H9 (cell line): ENCODE data around the gene EIF1AD. TPM values are rescaled to one million over a fixed set of nuclear protein-coding genes. Genes with fewer than 3 reads are reported as not detected.

Source experiments
- DNase-seq: peaks from one replicate; pipeline ENCODE4 v3.0.0-alpha.2; 2017
- H2AFZ ChIP-seq: one replicate; pipeline ENCODE4 v1.6.1; 2013; ENCODE audit warnings: mild to moderate bottlenecking, low read length, control low read depth, moderate library complexity
- H2AK5ac ChIP-seq: 2 replicates; pipeline ENCODE4 v1.6.1; 2013; ENCODE audit warnings: low read length, control low read depth, mixed read lengths; ENCODE audit not compliant: insufficient read length
- H2BK120ac ChIP-seq: one replicate; pipeline ENCODE4 v1.6.1; 2013; ENCODE audit warnings: low read depth, mild to moderate bottlenecking, low read length, control low read depth, inconsistent platforms; ENCODE audit not compliant: poor library complexity, severe bottlenecking
- H2BK12ac ChIP-seq: 2 replicates; pipeline ENCODE4 v1.6.1; 2013; ENCODE audit warnings: low read length, control low read depth, mixed read lengths, low read depth; ENCODE audit not compliant: insufficient read length
- H2BK15ac ChIP-seq: 2 replicates; pipeline ENCODE4 v1.6.1; 2013; ENCODE audit warnings: low read depth, low read length, control low read depth
- H2BK20ac ChIP-seq: one replicate; pipeline ENCODE4 v1.6.1; 2013; ENCODE audit warnings: low read depth, mild to moderate bottlenecking, low read length, control low read depth, inconsistent platforms; ENCODE audit not compliant: poor library complexity, severe bottlenecking
- H2BK5ac ChIP-seq: 2 replicates; pipeline ENCODE4 v1.6.1; 2013; ENCODE audit warnings: low read length, control low read depth, mixed read lengths; ENCODE audit not compliant: insufficient read length
- H3K14ac ChIP-seq: 2 replicates; pipeline ENCODE4 v1.6.1; 2013; ENCODE audit warnings: low read length, control low read depth; ENCODE audit not compliant: insufficient read depth
- H3K18ac ChIP-seq: 2 replicates; pipeline ENCODE4 v1.6.1; 2013; ENCODE audit warnings: low read depth, mild to moderate bottlenecking, mixed read lengths, low read length, control low read depth; ENCODE audit not compliant: insufficient read length
- H3K23ac ChIP-seq: 2 replicates; pipeline ENCODE4 v1.6.1; 2013; ENCODE audit warnings: low read length, control low read depth, mixed read lengths, low read depth; ENCODE audit not compliant: insufficient read length
- H3K23me2 ChIP-seq: 2 replicates; pipeline ENCODE4 v1.6.1; 2013; ENCODE audit warnings: low read depth, mild to moderate bottlenecking, mixed read lengths, low read length, control low read depth; ENCODE audit not compliant: insufficient read length, poor library complexity, severe bottlenecking
- H3K27ac ChIP-seq: 2 replicates; pipeline ENCODE4 v1.5.1; 2013; ENCODE audit warnings: low read length, control low read depth, mixed read lengths, low read depth; ENCODE audit not compliant: insufficient read length
- H3K27me3 ChIP-seq: 2 replicates; pipeline ENCODE4 v1.6.1; 2013; ENCODE audit warnings: low read length, control low read depth, inconsistent platforms; ENCODE audit not compliant: insufficient read depth
- H3K4ac ChIP-seq: 2 replicates; pipeline ENCODE4 v1.6.1; 2013; ENCODE audit warnings: low read depth, mild to moderate bottlenecking, control low read depth, inconsistent platforms, low read length, moderate library complexity
- H3K4me1 ChIP-seq: 2 replicates; pipeline ENCODE4 v1.6.1; 2013; ENCODE audit warnings: low read length, control low read depth, inconsistent platforms; ENCODE audit not compliant: insufficient read depth
- H3K4me2 ChIP-seq: 2 replicates; pipeline ENCODE4 v1.6.1; 2013; ENCODE audit warnings: low read length, control low read depth, mixed read lengths; ENCODE audit not compliant: insufficient read length, insufficient read depth
- H3K56ac ChIP-seq: 2 replicates; pipeline ENCODE4 v1.6.1; 2013; ENCODE audit warnings: low read depth, mild to moderate bottlenecking, mixed read lengths, low read length, control low read depth; ENCODE audit not compliant: insufficient read length
- H3K79me1 ChIP-seq: 2 replicates; pipeline ENCODE4 v1.6.1; 2013; ENCODE audit warnings: low read depth, mild to moderate bottlenecking, moderate library complexity, low read length, control low read depth, inconsistent platforms; ENCODE audit not compliant: insufficient read depth, poor library complexity, severe bottlenecking
- H3K79me2 ChIP-seq: 2 replicates; pipeline ENCODE4 v1.6.1; 2013; ENCODE audit warnings: low read length, control low read depth, inconsistent platforms; ENCODE audit not compliant: insufficient read depth
- H3K9ac ChIP-seq: 2 replicates; pipeline ENCODE4 v1.6.1; 2013; ENCODE audit warnings: low read length, control low read depth, mixed read lengths; ENCODE audit not compliant: insufficient read length; ENCODE audit errors: extremely low read depth
- H3K9me3 ChIP-seq: one replicate; pipeline ENCODE4 v1.6.1; 2013; ENCODE audit warnings: low read depth, low read length, inconsistent platforms; ENCODE audit not compliant: control insufficient read depth
- H3T11ph ChIP-seq: one replicate; pipeline ENCODE4 v1.6.1; 2013; ENCODE audit warnings: mild to moderate bottlenecking, low read length, control low read depth, inconsistent platforms
- H4K20me1 ChIP-seq: one replicate; pipeline ENCODE4 v1.6.1; 2013; ENCODE audit not compliant: control insufficient read depth, insufficient read length, insufficient read depth
- H4K5ac ChIP-seq: 2 replicates; pipeline ENCODE4 v1.6.1; 2013; ENCODE audit warnings: low read depth, mild to moderate bottlenecking, mixed read lengths, low read length, control low read depth; ENCODE audit not compliant: insufficient read length
- H4K8ac ChIP-seq: replicated peaks from 2 replicates; pipeline ENCODE4 v1.6.1; 2013; ENCODE audit warnings: low read length, control low read depth, mixed read lengths, low read depth; ENCODE audit not compliant: insufficient read length
- H4K91ac ChIP-seq: 2 replicates; pipeline ENCODE4 v1.6.1; 2013; ENCODE audit warnings: low read depth, mild to moderate bottlenecking, moderate library complexity, mixed read lengths, low read length, control low read depth; ENCODE audit not compliant: insufficient read length
- H3K27ac Mint-ChIP-seq, 3 experiments: 2 replicates in 2 of 3; 3 replicates in 1 of 3; pipeline ENCODE4 v1.8.0; 2020 to 2021; ENCODE audit warnings: mixed read lengths in 3 of 3, mild to moderate bottlenecking in 1 of 3, moderate library complexity in 1 of 3
- H3K27me3 Mint-ChIP-seq: 2 replicates; pipeline ENCODE4 v1.8.0; 2021; ENCODE audit warnings: low read depth, mild to moderate bottlenecking, moderate library complexity, mixed read lengths
- H3K36me3 Mint-ChIP-seq, 3 experiments: 2 replicates in 2 of 3; 3 replicates in 1 of 3; pipeline ENCODE4 v1.8.0; 2020 to 2021; ENCODE audit warnings: low read depth in 3 of 3, mixed read lengths in 3 of 3; ENCODE audit not compliant: insufficient read depth in 1 of 3
- H3K4me1 Mint-ChIP-seq, 2 experiments: 2 replicates each; pipeline ENCODE4 v1.8.0; 2020; ENCODE audit warnings: mixed read lengths in 2 of 2
- H3K4me3 Mint-ChIP-seq, 2 experiments: 2 replicates in 1 of 2; 3 replicates in 1 of 2; pipeline ENCODE4 v1.8.0; 2020 to 2021; ENCODE audit warnings: mild to moderate bottlenecking in 2 of 2, mixed read lengths in 2 of 2, moderate library complexity in 1 of 2
- H3K9me3 Mint-ChIP-seq, 2 experiments: 2 replicates in 1 of 2; 3 replicates in 1 of 2; pipeline ENCODE4 v1.8.0; 2020; ENCODE audit warnings: mild to moderate bottlenecking in 2 of 2, mixed read lengths in 2 of 2, moderate library complexity in 1 of 2
- CTCF ChIP-seq: fragments of 200-600 bp; sonication (generic); conservative IDR thresholded peaks from 3 replicates; pipeline ENCODE4 v1.8.0; 2021; ENCODE audit warnings: antibody characterized with exemption, mild to moderate bottlenecking
- WGBS: extraction: QIAGEN DNeasy Blood & Tissue Kit; methylation state at CpG from one replicate; pipeline ENCODE4 v1.1.7; 2013; ENCODE audit warnings: missing lambda C conversion rate, low lambda C conversion rate, mixed read lengths; ENCODE audit not compliant: insufficient read length; ENCODE audit errors: extremely low coverage; 5-methylcytosine and 5-hydroxymethylcytosine counted together
- total RNA-seq: library from RNA; stranded (reverse); gene quantifications from 2 replicates; pipeline ENCODE4 v1.2.1, GENCODE V29; 2021

The EIF1AD gene
- total RNA-seq, 1 experiment from 2014 or later = 46.7 TPM

- Histone ChIP-seq H3K79me2 (no peaks in the 10 kb centered on the region), H2BK12ac (no peak overlapping the region), H3K27ac (no peak overlapping the region), H2BK20ac (no peak overlapping the region), H3K4me1 (no peaks in the 10 kb centered on the region), H3K9me3 (no peaks in the 10 kb centered on the region), H2AFZ (no peak overlapping the region), H3K23me2 (peaks cover 5% of the 10 kb centered on the region), H3T11ph (no peak overlapping the region), H4K8ac (no peak overlapping the region), H3K79me1 (no peaks in the 10 kb centered on the region), H4K5ac (no peak overlapping the region), H3K27me3 (peaks cover 4% of the 10 kb centered on the region; the same call in 1 of the 2 replicates), H2BK5ac (no peak overlapping the region), H3K4ac (no peak overlapping the region), H4K91ac (no peak overlapping the region), H2BK120ac (no peak overlapping the region), H4K20me1 (no peaks in the 10 kb centered on the region), H3K14ac (no peak overlapping the region), H3K23ac (no peak overlapping the region), H2BK15ac (no peak overlapping the region), H3K56ac (no peak overlapping the region), H3K4me2 (no peak overlapping the region), H3K9ac (no peak overlapping the region), H2AK5ac (no peak overlapping the region), H3K18ac (no peak overlapping the region)
- Mint-ChIP-seq H3K27ac (no peak overlapping the region; a peak in 1 of 7 replicates), H3K27me3 (no peaks in the 10 kb centered on the region; the same call in 1 of the 2 replicates), H3K9me3 (no peaks in the 10 kb centered on the region), H3K36me3 (peaks cover 5 to 23% (median 17%) of the 10 kb centered on the region in 3 experiments; a peak in 5 of 7 replicates), H3K4me1 (peaks cover 16 to 30% of the 10 kb centered on the region in 2 experiments), H3K4me3 (no peak overlapping the region)
- DNase-seq = no peak
- TF ChIP-seq CTCF = no peak
- no CpG with 5 or more reads among the region's 10 CpGs for WGBS
Observed at GRCh38 chr11:66008468-66009101, 6.6 kb upstream of the EIF1AD start.
